ENCODE data around the gene ZFP36L1.

Gene ZFP36L1

GRCh38 chr14:68792979-68793733 lies at the start of gene ZFP36L1:
ZFP36L1 (minus strand) TSS chr14:68793067; CDS start chr14:68792938, 129 bp downstream.
- DNase-seq (ENCODE audit: low read depth), result peak; percentile 87

- DNase-seq (ENCODE audit: low read depth), result no peak
Measured at GRCh38 chr14:68842298-68842697, 49.4 kb upstream of the ZFP36L1 start.

GRCh38 chr14:68841016-68841809 lies 48.3 kb upstream of the ZFP36L1 start:
- DNase-seq (ENCODE audit: low read depth), result no peak

- DNase-seq (ENCODE audit: low read depth), result no peak
Measured at GRCh38 chr14:68840454-68840853, 47.6 kb upstream of the ZFP36L1 start.

- DNase-seq (ENCODE audit: low read depth), result no peak
Measured at GRCh38 chr14:68836082-68836481, 43.2 kb upstream of the ZFP36L1 start.

GRCh38 chr14:68834816-68835215 lies 41.9 kb upstream of the ZFP36L1 start:
- no peak for DNase-seq (ENCODE audit: low read depth)

GRCh38 chr14:68828698-68829097 lies 35.8 kb upstream of the ZFP36L1 start:
- no peak for DNase-seq (ENCODE audit: low read depth)

- DNase-seq (ENCODE audit: low read depth), result no peak
Measured at GRCh38 chr14:68825729-68826128, 32.9 kb upstream of the ZFP36L1 start.

GRCh38 chr14:68824517-68825347 lies 31.9 kb upstream of the ZFP36L1 start:
- peak; percentile 46 for DNase-seq (ENCODE audit: low read depth)

GRCh38 chr14:68824207-68824516 lies 31.3 kb upstream of the ZFP36L1 start:
- DNase-seq (ENCODE audit: low read depth), result no peak

- DNase-seq (ENCODE audit: low read depth), result no peak
Measured at GRCh38 chr14:68823434-68824206, 30.8 kb upstream of the ZFP36L1 start.

GRCh38 chr14:68822926-68823325 lies 30.1 kb upstream of the ZFP36L1 start:
- no peak for DNase-seq (ENCODE audit: low read depth)

GRCh38 chr14:68822132-68822651 lies 29.3 kb upstream of the ZFP36L1 start:
- DNase-seq (ENCODE audit: low read depth), result no peak

- DNase-seq (ENCODE audit: low read depth), result no peak
Measured at GRCh38 chr14:68820999-68821683, 28.3 kb upstream of the ZFP36L1 start.

- DNase-seq (ENCODE audit: low read depth), result no peak
Measured at GRCh38 chr14:68820536-68820935, 27.7 kb upstream of the ZFP36L1 start.

GRCh38 chr14:68820119-68820518 lies 27.3 kb upstream of the ZFP36L1 start:
- DNase-seq (ENCODE audit: low read depth), result no peak

GRCh38 chr14:68819260-68819691 lies 26.4 kb upstream of the ZFP36L1 start:
- no peak for DNase-seq (ENCODE audit: low read depth)

- no peak for DNase-seq (ENCODE audit: low read depth)
Measured at GRCh38 chr14:68817506-68818212, 24.8 kb upstream of the ZFP36L1 start.

- DNase-seq (ENCODE audit: low read depth), result no peak
Measured at GRCh38 chr14:68816943-68817430, 24.1 kb upstream of the ZFP36L1 start.
